SK-MEL-5 (cell line): ENCODE measurements around the gene PPP1R27. TPM values are rescaled to one million over a fixed set of nuclear protein-coding genes. Genes with fewer than 3 reads are reported as not detected.

Experiments used
- DNase-seq: peaks from one replicate; pipeline ENCODE4 v3.0.0-alpha.2; 2016; ENCODE audit warnings: low read depth, low spot score
- in situ Hi-C: cut with HindIII; loops from 2 replicates; pipeline ENCODE4 v1.10.0; 2016; ENCODE audit warnings: low sequenced_read_pairs, high pct_unique_total_duplicates, low pct_unique_long_range_greater_than_20kb
- total RNA-seq: library from RNA; depleted of rRNA; stranded (reverse); fragments of >200 nt; shearing (Covaris generic); gene quantifications from 2 replicates; pipeline ENCODE4 v1.2.3, GENCODE V29; 2014; rRNA removed

Gene PPP1R27
- total RNA-seq, 1 experiment from 2014 or later, result 0.63 TPM

GRCh38 chr17:81802048-81802758 is 32.6 kb downstream of the PPP1R27 start:
- DNase-seq, result no peak
- in situ Hi-C loops, result no loop called here

- in situ Hi-C loops, result no loop called here
These were observed 33.5 kb downstream of the PPP1R27 start for GRCh38 chr17:81801327-81801726.

GRCh38 chr17:81794509-81794908 is 40.3 kb downstream of the PPP1R27 start:
- DNase-seq, result no peak
- in situ Hi-C loops, result no loop called here

More at GRCh38 chr17:81801327-81801726, 33.5 kb downstream of the PPP1R27 start:
- no peak for DNase-seq

- in situ Hi-C loops, result no loop called here
- no peak for DNase-seq
These were observed 40.8 kb downstream of the PPP1R27 start for GRCh38 chr17:81794074-81794476.

GRCh38 chr17:81792675-81793615 is 41.9 kb downstream of the PPP1R27 start:
- in situ Hi-C loops, result no loop called here

More at GRCh38 chr17:81792675-81793615, 41.9 kb downstream of the PPP1R27 start:
- DNase-seq, result no peak

Other genes starting within 250 kb of the PPP1R27 start
- 139 TPM in 2 replicates for gene NPLOC4, start 197.9 kb downstream of the PPP1R27 start, total RNA-seq
- 70.6 and 85.2 TPM in 2 replicates for gene TSPAN10, start 197.9 kb downstream of the PPP1R27 start, total RNA-seq
- 0.67 TPM in 1 of 2 replicates, not detected in the other for gene PDE6G, start 178.5 kb downstream of the PPP1R27 start, total RNA-seq
- 96.8 and 106 TPM in 2 replicates for gene OXLD1, start 168.4 kb downstream of the PPP1R27 start, total RNA-seq
- gene CCDC137, start 168.3 kb downstream of the PPP1R27 start, total RNA-seq, result 52.0 and 56.8 TPM in 2 replicates
- gene ARL16, start 151.3 kb downstream of the PPP1R27 start, total RNA-seq, result 46.1 and 52.5 TPM in 2 replicates
- 155 and 174 TPM in 2 replicates for gene HGS, start 151.0 kb downstream of the PPP1R27 start, total RNA-seq
- gene MRPL12, start 131.7 kb downstream of the PPP1R27 start, total RNA-seq, result 24.9 and 29.5 TPM in 2 replicates
- 45.5 and 50.6 TPM in 2 replicates for gene SLC25A10, start 122.8 kb downstream of the PPP1R27 start, total RNA-seq
- gene GCGR, start 30.9 kb downstream of the PPP1R27 start, total RNA-seq, result not detected in 2 replicates
- 144 and 162 TPM in 2 replicates for gene MCRIP1, start 1.8 kb downstream of the PPP1R27 start, total RNA-seq
- gene P4HB, start 25.5 kb upstream of the PPP1R27 start, total RNA-seq, result 1,826 and 1,949 TPM in 2 replicates
- 288 and 306 TPM in 2 replicates for gene ARHGDIA, start 36.3 kb upstream of the PPP1R27 start, total RNA-seq
- 245 and 252 TPM in 2 replicates for gene ALYREF, start 56.5 kb upstream of the PPP1R27 start, total RNA-seq
- gene ANAPC11, start 56.7 kb upstream of the PPP1R27 start, total RNA-seq, result 315 and 336 TPM in 2 replicates
- 0.08 and 0.34 TPM in 2 replicates for gene NPB, start 67.2 kb upstream of the PPP1R27 start, total RNA-seq
- gene PCYT2, start 76.3 kb upstream of the PPP1R27 start, total RNA-seq, result 86.6 and 105 TPM in 2 replicates
- gene SIRT7, start 83.1 kb upstream of the PPP1R27 start, total RNA-seq, result 23.6 and 24.7 TPM in 2 replicates
- gene MAFG, start 92.7 kb upstream of the PPP1R27 start, total RNA-seq, result 73.1 and 73.9 TPM in 2 replicates
- 335 and 351 TPM in 2 replicates for gene PYCR1, start 102.2 kb upstream of the PPP1R27 start, total RNA-seq
- gene MYADML2, start 112.2 kb upstream of the PPP1R27 start, total RNA-seq, result not detected in 2 replicates
- 3.0 TPM in 2 replicates for gene NOTUM, start 126.1 kb upstream of the PPP1R27 start, total RNA-seq
- 80.5 and 81.9 TPM in 2 replicates for gene ASPSCR1, start 142.6 kb upstream of the PPP1R27 start, total RNA-seq
- 130 and 134 TPM in 2 replicates for gene CENPX, start 187.8 kb upstream of the PPP1R27 start, total RNA-seq
- gene LRRC45, start 188.3 kb upstream of the PPP1R27 start, total RNA-seq, result 33.7 and 40.4 TPM in 2 replicates
- gene RAC3, start 196.6 kb upstream of the PPP1R27 start, total RNA-seq, result 38.0 and 45.8 TPM in 2 replicates
- 120 and 129 TPM in 2 replicates for gene DCXR, start 202.6 kb upstream of the PPP1R27 start, total RNA-seq
- gene RFNG, start 216.8 kb upstream of the PPP1R27 start, total RNA-seq, result 29.2 and 29.3 TPM in 2 replicates
- 284 and 295 TPM in 2 replicates for gene GPS1, start 216.8 kb upstream of the PPP1R27 start, total RNA-seq
- gene DUS1L, start 230.8 kb upstream of the PPP1R27 start, total RNA-seq, result 182 and 198 TPM in 2 replicates